GM06990 (cell line): Measurements from ENCODE around the gene CERCAM.

Experiments
- DNase-seq: peaks from one replicate; pipeline ENCODE4 v3.0.0-alpha.2; 2011; ENCODE audit not compliant: insufficient read length; ENCODE audit errors: extremely low read depth
- H3K27me3 ChIP-seq: replicated peaks from 2 replicates; pipeline ENCODE4 v1.6.0; 2011; ENCODE audit warnings: low read length; ENCODE audit not compliant: control insufficient read depth, insufficient read depth
- H3K36me3 ChIP-seq: 2 replicates; pipeline ENCODE4 v1.5.1; 2011; ENCODE audit warnings: low read length; ENCODE audit not compliant: control insufficient read depth, insufficient read depth
- H3K4me3 ChIP-seq: replicated peaks from 2 replicates; pipeline ENCODE4 v1.5.1; 2011; ENCODE audit warnings: low read depth, mild to moderate bottlenecking, control low read depth, low read length
- TF ChIP-seq, protein P1 (sequence below): IDR thresholded peaks from 2 replicates; pipeline ENCODE4 v1.5.1; 2011; ENCODE audit warnings: low read length, control low read depth, mild to moderate bottlenecking, inconsistent platforms; ENCODE audit not compliant: insufficient read depth, poor library complexity, severe bottlenecking

CERCAM gene

DNA sequence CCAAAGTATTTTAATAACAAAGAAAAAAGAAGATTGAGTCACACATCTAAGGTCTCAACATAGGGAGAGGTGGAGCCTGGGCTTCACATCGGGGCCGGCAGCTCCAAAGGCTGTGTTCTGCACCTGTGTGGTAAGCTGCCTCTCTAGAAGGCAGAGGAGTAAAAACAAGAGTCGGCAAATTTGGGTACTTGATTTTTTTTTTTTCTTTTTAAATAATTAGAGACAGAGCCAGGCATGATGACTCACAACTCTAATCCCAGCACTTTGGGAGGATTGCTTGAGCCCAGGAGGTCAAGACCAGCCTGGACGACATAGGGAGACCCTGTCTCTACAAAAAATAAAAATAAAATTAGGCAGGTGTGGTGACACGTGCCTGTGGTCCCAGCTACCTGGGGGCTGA, 44.8 kb upstream of the CERCAM start:
- peaks cover 9% of the 10 kb centered on the region for H3K36me3 ChIP-seq
- DNase-seq = no peak
- H3K27me3 ChIP-seq = no peaks in the 10 kb centered on the region

DNA sequence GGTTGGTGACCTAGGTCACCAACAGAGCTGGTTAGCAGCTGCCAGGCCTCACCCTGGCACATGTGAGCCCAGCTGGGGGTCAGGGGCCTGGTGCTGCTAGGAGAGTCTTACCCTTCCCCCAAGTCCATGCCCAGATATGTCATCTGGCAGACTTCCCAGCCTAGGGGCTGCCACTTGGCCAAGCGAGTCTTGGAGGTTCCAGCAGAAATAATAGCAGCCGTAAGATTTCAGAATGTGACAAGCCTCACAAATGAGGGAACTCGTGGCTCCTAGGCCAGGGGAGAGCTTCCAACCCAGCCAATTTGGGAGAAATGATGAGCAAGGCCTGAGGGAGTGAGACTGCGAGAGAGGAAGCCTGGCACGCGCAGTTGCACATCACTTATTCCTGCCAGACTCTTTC, 38.4 kb upstream of the CERCAM start:
- TF ChIP-seq, protein P1, sequence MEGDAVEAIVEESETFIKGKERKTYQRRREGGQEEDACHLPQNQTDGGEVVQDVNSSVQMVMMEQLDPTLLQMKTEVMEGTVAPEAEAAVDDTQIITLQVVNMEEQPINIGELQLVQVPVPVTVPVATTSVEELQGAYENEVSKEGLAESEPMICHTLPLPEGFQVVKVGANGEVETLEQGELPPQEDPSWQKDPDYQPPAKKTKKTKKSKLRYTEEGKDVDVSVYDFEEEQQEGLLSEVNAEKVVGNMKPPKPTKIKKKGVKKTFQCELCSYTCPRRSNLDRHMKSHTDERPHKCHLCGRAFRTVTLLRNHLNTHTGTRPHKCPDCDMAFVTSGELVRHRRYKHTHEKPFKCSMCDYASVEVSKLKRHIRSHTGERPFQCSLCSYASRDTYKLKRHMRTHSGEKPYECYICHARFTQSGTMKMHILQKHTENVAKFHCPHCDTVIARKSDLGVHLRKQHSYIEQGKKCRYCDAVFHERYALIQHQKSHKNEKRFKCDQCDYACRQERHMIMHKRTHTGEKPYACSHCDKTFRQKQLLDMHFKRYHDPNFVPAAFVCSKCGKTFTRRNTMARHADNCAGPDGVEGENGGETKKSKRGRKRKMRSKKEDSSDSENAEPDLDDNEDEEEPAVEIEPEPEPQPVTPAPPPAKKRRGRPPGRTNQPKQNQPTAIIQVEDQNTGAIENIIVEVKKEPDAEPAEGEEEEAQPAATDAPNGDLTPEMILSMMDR = no peak
- Histone ChIP-seq H3K36me3 (peaks cover 27% of the 10 kb centered on the region), H3K27me3 (no peaks in the 10 kb centered on the region), H3K4me3 (no peak overlapping the region)
- DNase-seq = no peak

More for the DNA sequence above, 44.8 kb upstream of the CERCAM start:
- H3K4me3 ChIP-seq = no peak overlapping the region
- TF ChIP-seq, protein P1 = no peak

DNA sequence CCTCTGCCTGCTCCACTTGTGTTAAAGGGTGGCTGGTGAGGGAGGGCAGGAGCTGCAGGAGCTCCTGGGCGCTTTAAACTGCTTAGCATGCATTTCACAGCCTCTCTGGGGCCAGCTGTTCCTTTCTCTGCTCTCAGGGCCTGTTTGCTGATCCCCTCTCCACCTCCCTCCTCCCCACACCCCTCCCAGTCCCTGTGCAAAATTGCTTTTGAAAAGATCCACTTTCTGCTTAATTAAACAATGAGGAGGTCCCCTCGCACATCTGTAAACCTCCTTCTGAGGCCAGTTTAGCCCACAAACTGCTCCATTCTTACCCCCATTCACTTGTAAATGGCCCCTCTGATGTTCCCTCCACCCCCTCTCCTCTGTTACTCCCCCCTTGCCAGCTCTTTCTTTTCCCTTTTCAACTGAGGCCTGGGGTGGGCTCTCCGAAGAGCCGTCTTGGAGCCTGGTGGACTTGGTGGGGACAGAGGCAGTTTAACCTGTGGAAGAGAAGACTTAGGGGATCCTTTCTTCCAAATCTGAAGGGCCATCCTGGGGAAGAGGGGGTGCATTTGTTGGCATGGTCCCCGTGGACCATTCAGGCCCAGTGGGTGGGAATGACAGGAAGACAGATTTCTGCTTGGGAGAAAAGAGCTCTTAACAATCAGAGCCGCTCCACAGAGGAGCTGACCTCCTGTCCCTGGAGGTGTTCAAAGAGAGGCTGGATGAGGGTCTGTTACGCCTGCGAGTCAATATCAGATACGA, 37.5 kb upstream of the CERCAM start:
- no peaks in the 10 kb centered on the region for H3K27me3 ChIP-seq
- H3K4me3 ChIP-seq = no peak overlapping the region
- TF ChIP-seq, protein P1 = no peak
- H3K36me3 ChIP-seq = peaks cover 27% of the 10 kb centered on the region
- no peak for DNase-seq

DNA sequence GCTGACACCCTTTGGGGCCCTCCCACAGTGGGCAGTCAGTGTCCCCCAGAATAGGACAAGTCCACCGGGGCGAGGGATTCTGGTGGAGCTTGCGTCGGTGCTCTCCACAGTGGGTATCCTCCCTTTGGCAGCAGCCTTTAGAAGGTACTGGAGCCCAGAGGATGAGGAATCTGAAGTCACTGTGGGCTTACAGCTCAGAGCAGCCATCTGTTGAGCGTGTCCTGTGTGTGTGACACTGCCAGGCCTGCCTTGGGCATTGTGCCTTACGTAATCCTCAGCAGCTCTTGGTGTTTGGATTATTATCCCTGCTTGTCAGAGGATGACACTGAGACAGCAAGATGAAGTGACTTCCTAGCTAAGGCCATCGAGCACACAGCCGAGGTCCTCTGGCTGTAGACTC, 36.9 kb upstream of the CERCAM start:
- TF ChIP-seq, protein P1 = no peak
- no peaks in the 10 kb centered on the region for H3K27me3 ChIP-seq
- no peak overlapping the region for H3K4me3 ChIP-seq
- DNase-seq = no peak
- H3K36me3 ChIP-seq = peaks cover 30% of the 10 kb centered on the region

DNA sequence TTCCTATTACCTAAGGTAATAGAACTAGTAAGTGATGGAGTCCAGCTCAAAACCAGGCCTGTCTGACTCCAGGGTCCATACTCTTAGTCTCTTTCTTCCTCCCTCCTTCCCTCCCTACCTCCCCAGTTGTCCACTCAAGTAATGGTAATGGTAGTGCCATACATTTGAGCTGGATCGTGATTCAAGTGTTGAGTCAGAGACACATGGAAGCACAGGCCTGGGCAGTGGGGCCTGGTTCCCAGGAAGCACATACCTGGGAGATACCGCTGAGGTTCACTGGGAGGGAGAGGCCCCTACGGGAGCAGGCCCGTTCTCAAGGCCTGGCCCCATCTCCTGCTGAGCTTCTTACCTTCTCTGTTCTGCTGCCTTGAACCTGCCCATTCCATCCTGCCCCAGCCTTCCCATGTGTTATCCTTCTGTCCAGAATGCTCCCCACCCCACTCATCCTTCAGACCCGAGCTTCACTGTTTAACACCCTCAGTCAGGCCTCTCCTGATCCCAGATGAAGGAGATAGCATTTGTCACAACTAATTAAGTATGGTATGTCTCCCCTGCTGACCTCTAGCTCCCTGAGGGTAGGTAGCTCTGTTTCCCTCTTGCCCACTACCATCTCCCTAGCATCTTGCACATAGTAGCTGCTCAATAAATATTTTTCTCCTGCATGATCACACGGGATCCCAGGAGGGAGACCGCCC, 35.7 kb upstream of the CERCAM start:
- DNase-seq = no peak
- Histone ChIP-seq H3K27me3 (no peaks in the 10 kb centered on the region), H3K4me3 (no peak overlapping the region), H3K36me3 (peaks cover 31% of the 10 kb centered on the region)
- TF ChIP-seq, protein P1 = no peak
